AG09319 (cell line): Measurements from ENCODE around the gene ST7L.
A peak's percentile ranks its signal among the peaks of the same experiment; 100 is the strongest.
"Not testable (repeated sequence)": the region's sequence is repeated elsewhere in the genome, so short reads cannot be mapped to it uniquely, and the experiment has no call there.

ENCODE experiments used
- DNase-seq: peaks from one replicate; pipeline ENCODE4 v3.0.0-alpha.2; 2010; ENCODE audit warnings: low read depth; ENCODE audit errors: extremely low read depth
- TF ChIP-seq, protein P1 (sequence below): IDR thresholded peaks from 2 replicates; pipeline ENCODE4 v1.5.1; 2011; ENCODE audit warnings: low read depth, mild to moderate bottlenecking, inconsistent platforms, low read length, moderate library complexity

Gene ST7L

GRCh38 chr1:112628516-112628915, 9.6 kb upstream of the ST7L start:
- TF ChIP-seq, protein P1, sequence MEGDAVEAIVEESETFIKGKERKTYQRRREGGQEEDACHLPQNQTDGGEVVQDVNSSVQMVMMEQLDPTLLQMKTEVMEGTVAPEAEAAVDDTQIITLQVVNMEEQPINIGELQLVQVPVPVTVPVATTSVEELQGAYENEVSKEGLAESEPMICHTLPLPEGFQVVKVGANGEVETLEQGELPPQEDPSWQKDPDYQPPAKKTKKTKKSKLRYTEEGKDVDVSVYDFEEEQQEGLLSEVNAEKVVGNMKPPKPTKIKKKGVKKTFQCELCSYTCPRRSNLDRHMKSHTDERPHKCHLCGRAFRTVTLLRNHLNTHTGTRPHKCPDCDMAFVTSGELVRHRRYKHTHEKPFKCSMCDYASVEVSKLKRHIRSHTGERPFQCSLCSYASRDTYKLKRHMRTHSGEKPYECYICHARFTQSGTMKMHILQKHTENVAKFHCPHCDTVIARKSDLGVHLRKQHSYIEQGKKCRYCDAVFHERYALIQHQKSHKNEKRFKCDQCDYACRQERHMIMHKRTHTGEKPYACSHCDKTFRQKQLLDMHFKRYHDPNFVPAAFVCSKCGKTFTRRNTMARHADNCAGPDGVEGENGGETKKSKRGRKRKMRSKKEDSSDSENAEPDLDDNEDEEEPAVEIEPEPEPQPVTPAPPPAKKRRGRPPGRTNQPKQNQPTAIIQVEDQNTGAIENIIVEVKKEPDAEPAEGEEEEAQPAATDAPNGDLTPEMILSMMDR: no peak
- no peak for DNase-seq

DNA sequence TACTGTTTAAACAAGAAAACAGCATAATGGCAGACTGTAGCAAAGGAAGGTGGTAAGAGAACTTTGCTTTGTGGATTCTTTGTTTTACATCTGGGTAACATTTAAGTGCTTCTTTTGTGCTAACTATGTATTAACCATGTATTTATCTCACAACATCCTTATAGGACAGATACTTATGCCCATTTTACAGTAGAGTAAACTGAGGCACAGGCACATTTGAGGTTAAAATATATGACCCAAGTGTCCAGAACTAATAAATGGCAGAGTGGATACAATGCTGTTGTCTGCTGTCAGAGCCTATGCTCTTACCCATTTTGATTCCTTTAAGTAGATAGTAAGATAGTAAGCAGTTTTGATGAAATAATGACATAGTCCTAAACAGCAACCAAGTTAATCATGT, 7.9 kb upstream of the ST7L start:
- no peak for DNase-seq
- TF ChIP-seq, protein P1: no peak

GRCh38 chr1:112626193-112626592, 7.3 kb upstream of the ST7L start:
- TF ChIP-seq, protein P1: no peak
- no peak for DNase-seq

GRCh38 chr1:112625696-112626095, 6.8 kb upstream of the ST7L start:
- DNase-seq: no peak
- TF ChIP-seq, protein P1: no peak

GRCh38 chr1:112624493-112624892, 5.6 kb upstream of the ST7L start:
- not testable (repeated sequence) for DNase-seq

- DNase-seq: no peak
- TF ChIP-seq, protein P1: no peak
Measured at GRCh38 chr1:112620377-112620695, 1.4 kb upstream of the ST7L start.

DNA sequence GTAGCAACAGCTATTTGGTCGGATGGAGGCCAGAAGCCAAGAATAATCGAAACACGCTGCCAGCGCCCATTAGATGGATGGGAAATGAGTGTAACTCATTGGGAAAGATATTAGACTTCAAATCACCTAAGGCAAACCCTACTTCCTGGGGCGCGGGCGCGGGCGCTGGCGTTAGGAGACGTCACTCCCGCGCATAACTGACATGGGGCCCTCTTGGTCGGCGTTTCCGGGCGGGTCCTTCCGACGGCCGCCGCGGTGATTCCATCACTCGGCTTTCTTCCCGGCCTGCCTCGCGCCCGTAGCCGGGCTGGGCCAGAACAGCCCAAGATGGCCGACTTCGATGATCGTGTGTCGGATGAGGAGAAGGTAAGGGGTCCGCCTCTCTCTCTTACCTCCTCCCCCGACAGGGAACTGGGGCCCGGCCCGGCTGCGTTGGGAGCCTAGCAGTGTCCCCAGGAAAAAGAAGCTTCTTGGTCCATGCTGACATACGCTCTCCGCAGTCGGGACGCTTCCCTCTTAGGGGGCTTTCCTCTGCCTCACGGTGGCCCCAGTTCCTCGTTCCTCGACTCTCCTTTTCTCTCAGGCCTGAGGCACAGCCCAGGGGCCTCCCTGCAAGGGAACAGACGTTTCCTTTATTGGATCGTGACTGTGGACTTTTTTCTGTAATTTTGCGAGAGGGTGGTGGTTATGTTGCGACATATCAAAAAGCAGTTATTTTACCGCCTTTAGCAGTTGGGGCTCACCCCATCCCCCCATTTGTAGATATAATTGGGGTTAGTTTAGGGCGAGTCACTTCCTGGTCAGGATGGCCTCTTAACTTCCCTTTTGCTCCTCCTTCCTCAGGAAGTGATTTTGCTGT, 806 bp upstream of the ST7L start, which contains the start of gene CAPZA1:
TSS of gene CAPZA1 (plus strand) at position 315 of the 859 bp plus-strand sequence. CDS start at position 328, 13 bp downstream.
- TF ChIP-seq, protein P1: no peak

More for the DNA sequence above, 806 bp upstream of the ST7L start, which contains the start of gene CAPZA1:
- peak; percentile 74 for DNase-seq
